GM23338 (cell line): ENCODE measurements around the gene TRIM28. TPM values are rescaled to one million over a fixed set of nuclear protein-coding genes. Genes with fewer than 3 reads are reported as not detected.

Experiments
- ATAC-seq: fragments of 200-7000 bp; cut with Tn5 transposase; 3 replicates; pipeline ENCODE4 v1.9.1; 2020
- DNase-seq: peaks from one replicate; pipeline ENCODE4 v3.0.0-alpha.2; 2015; ENCODE audit warnings: low spot score
- H2AFZ ChIP-seq: fragments of 200-600 bp; sonication (generic); 2 replicates; pipeline ENCODE4 v1.8.0; 2016; ENCODE audit warnings: antibody characterized with exemption, mild to moderate bottlenecking, moderate library complexity
- H3F3A ChIP-seq: fragments of 200-600 bp; sonication (generic); replicated peaks from 2 replicates; pipeline ENCODE4 v1.8.0; 2017; ENCODE audit warnings: antibody characterized with exemption, mixed run types, low read depth
- H3K27ac ChIP-seq: fragments of 200-600 bp; sonication (generic); 2 replicates; pipeline ENCODE4 v1.6.1; 2016; ENCODE audit warnings: low read depth
- H3K27me3 ChIP-seq: fragments of 200-600 bp; sonication (generic); 2 replicates; pipeline ENCODE4 v1.8.0; 2016; ENCODE audit warnings: mild to moderate bottlenecking, mixed run types, moderate library complexity; ENCODE audit not compliant: insufficient read depth
- H3K36me3 ChIP-seq: fragments of 200-600 bp; sonication (generic); 2 replicates; pipeline ENCODE4 v1.8.0; 2016; ENCODE audit warnings: mild to moderate bottlenecking; ENCODE audit not compliant: insufficient read depth
- H3K4me1 ChIP-seq: fragments of 200-600 bp; sonication (generic); 2 replicates; pipeline ENCODE4 v1.8.0; 2016; ENCODE audit warnings: mild to moderate bottlenecking, moderate library complexity; ENCODE audit not compliant: insufficient read depth
- H3K4me2 ChIP-seq: fragments of 200-600 bp; sonication (generic); 2 replicates; pipeline ENCODE4 v1.7.1; 2017; ENCODE audit warnings: mixed run types
- H3K4me3 ChIP-seq: fragments of 200-600 bp; sonication (generic); 2 replicates; pipeline ENCODE4 v1.6.1; 2016; ENCODE audit warnings: mixed run types
- H3K79me2 ChIP-seq: fragments of 200-600 bp; sonication (generic); replicated peaks from 2 replicates; pipeline ENCODE4 v1.8.0; 2017; ENCODE audit warnings: mild to moderate bottlenecking; ENCODE audit not compliant: insufficient read depth
- H3K9me2 ChIP-seq: fragments of 200-600 bp; sonication (generic); 2 replicates; pipeline ENCODE4 v1.8.0; 2017; ENCODE audit not compliant: insufficient read depth
- H4K20me1 ChIP-seq: fragments of 200-600 bp; sonication (generic); replicated peaks from 2 replicates; pipeline ENCODE4 v1.8.0; 2017; ENCODE audit warnings: mild to moderate bottlenecking; ENCODE audit not compliant: insufficient read depth
- H3K27ac Mint-ChIP-seq: 2 replicates; pipeline ENCODE4 v1.8.0; 2020; ENCODE audit warnings: inconsistent platforms, mild to moderate bottlenecking, moderate library complexity, mixed read lengths
- H3K27me3 Mint-ChIP-seq: 3 replicates; pipeline ENCODE4 v1.8.0; 2022; ENCODE audit warnings: low read depth, mild to moderate bottlenecking, moderate library complexity, mixed read lengths, inconsistent platforms; ENCODE audit not compliant: insufficient read depth, poor library complexity
- H3K36me3 Mint-ChIP-seq: 3 replicates; pipeline ENCODE4 v1.8.0; 2021; ENCODE audit warnings: low read depth, mild to moderate bottlenecking, inconsistent platforms, moderate library complexity, mixed read lengths
- H3K4me1 Mint-ChIP-seq: 3 replicates; pipeline ENCODE4 v1.8.0; 2020; ENCODE audit warnings: mild to moderate bottlenecking, inconsistent platforms, mixed read lengths
- H3K4me3 Mint-ChIP-seq: 3 replicates; pipeline ENCODE4 v1.8.0; 2021; ENCODE audit warnings: moderate library complexity, mild to moderate bottlenecking, inconsistent platforms, mixed read lengths
- H3K9me3 Mint-ChIP-seq: 3 replicates; pipeline ENCODE4 v1.8.0; 2020; ENCODE audit warnings: moderate library complexity, mild to moderate bottlenecking, inconsistent platforms, mixed read lengths
- CREB1 ChIP-seq: fragments of 250-450 bp; sonication (Bioruptor Pico); IDR thresholded peaks from 2 replicates; pipeline ENCODE4 v1.5.0; 2020; ENCODE audit warnings: low read depth, mild to moderate bottlenecking, moderate library complexity
- EZH2 ChIP-seq: fragments of 200-600 bp; sonication (generic); IDR thresholded peaks from one replicate; pipeline ENCODE4 v1.8.0; 2017; ENCODE audit warnings: antibody characterized with exemption, mild to moderate bottlenecking, low read depth; ENCODE audit not compliant: unreplicated experiment
- EZH2phosphoT487 ChIP-seq: fragments of 200-600 bp; sonication (generic); IDR thresholded peaks from one replicate; pipeline ENCODE4 v1.8.1; 2018; ENCODE audit warnings: antibody characterized with exemption; ENCODE audit not compliant: unreplicated experiment
- POLR2AphosphoS5 ChIP-seq: IDR thresholded peaks from 2 replicates; pipeline ENCODE4 v1.6.1; 2016; ENCODE audit warnings: antibody characterized with exemption, low read depth
- polyA plus RNA-seq: library from polyadenylated mRNA; unstranded; fragments of >200 nt; fragmentation: Nextera tagmentation; extraction: Ambion mirVana; gene quantifications from 2 replicates; pipeline ENCODE4 v1.2.1, GENCODE V29; 2016
- total RNA-seq: library from RNA; depleted of rRNA; stranded (reverse); fragments of >200 nt; shearing (Covaris generic); gene quantifications from 2 replicates; pipeline ENCODE4 v1.2.3, GENCODE V29; 2014
- TF ChIP-seq, protein P1 (sequence below): fragments of 250-450 bp; sonication (Bioruptor Pico); IDR thresholded peaks from 2 replicates; pipeline ENCODE4 v1.5.0; 2020; ENCODE audit warnings: mild to moderate bottlenecking, moderate library complexity
- TF ChIP-seq, protein P2 (sequence below): IDR thresholded peaks from one replicate; pipeline ENCODE4 v1.6.1; 2018; ENCODE audit warnings: antibody characterized with exemption; ENCODE audit not compliant: unreplicated experiment

The TRIM28 gene
- total and polyA plus RNA-seq, 2 experiments from 2014 or later: 920 to 1,430 TPM

DNA sequence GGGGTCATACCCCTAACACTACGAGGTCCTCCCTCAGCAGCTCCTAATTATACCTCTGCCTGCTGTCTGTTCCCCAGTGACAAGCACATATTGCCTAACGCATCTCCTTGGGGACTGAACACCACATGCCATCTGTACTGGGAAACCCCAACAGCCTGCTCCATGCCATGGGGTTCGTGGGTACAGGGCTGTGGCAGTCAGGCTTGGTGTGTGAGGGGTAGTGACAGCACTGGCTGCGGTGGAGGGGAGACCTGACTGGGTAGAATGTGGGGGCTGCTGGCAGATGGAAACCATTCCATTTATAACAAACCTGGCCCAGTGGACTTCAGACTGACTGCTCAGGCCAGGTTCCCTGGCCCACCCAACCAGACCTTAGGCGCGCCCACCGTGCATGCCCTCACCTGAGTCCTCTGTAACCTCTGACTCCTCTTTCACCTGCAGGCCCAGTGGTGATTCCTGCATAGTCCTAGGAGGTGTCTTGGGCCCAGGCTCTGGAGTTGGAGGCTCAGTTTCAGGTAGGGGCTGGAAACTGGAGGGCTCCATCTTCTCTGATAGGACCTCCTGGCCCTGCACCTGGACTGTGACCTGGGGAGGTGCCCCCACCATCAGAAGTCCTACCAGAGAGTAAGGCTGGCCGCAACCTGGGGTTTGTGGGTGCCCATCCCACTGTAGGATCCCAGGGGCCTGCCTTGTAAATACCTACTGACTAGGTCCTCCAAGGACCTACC is 26.2 kb downstream of the TRIM28 start:
- Histone ChIP-seq H3K36me3 (no peaks in the 10 kb centered on the region), H3K27ac (no peak overlapping the region), H3K4me2 (no peak overlapping the region), H3K4me3 (no peak overlapping the region), H3K9me2 (no peaks in the 10 kb centered on the region), H3K27me3 (no peaks in the 10 kb centered on the region), H4K20me1 (no peaks in the 10 kb centered on the region), H3K79me2 (no peaks in the 10 kb centered on the region), H3K4me1 (peaks cover 12% of the 10 kb centered on the region), H3F3A (peaks cover 5% of the 10 kb centered on the region), H2AFZ (no peak overlapping the region)
- Mint-ChIP-seq H3K4me3 (no peak overlapping the region), H3K4me1 (peaks cover 13% of the 10 kb centered on the region), H3K9me3 (no peaks in the 10 kb centered on the region; the same call in 2 of the 3 replicates), H3K27me3 (peaks cover 17% of the 10 kb centered on the region), H3K36me3 (peaks cover 21% of the 10 kb centered on the region), H3K27ac (no peak overlapping the region)
- ATAC-seq: no peak
- DNase-seq: no peak
- TF ChIP-seq EZH2phosphoT487 (no peak), POLR2AphosphoS5 (no peak), EZH2 (no peak), CREB1 (no peak)
- TF ChIP-seq, protein P1, sequence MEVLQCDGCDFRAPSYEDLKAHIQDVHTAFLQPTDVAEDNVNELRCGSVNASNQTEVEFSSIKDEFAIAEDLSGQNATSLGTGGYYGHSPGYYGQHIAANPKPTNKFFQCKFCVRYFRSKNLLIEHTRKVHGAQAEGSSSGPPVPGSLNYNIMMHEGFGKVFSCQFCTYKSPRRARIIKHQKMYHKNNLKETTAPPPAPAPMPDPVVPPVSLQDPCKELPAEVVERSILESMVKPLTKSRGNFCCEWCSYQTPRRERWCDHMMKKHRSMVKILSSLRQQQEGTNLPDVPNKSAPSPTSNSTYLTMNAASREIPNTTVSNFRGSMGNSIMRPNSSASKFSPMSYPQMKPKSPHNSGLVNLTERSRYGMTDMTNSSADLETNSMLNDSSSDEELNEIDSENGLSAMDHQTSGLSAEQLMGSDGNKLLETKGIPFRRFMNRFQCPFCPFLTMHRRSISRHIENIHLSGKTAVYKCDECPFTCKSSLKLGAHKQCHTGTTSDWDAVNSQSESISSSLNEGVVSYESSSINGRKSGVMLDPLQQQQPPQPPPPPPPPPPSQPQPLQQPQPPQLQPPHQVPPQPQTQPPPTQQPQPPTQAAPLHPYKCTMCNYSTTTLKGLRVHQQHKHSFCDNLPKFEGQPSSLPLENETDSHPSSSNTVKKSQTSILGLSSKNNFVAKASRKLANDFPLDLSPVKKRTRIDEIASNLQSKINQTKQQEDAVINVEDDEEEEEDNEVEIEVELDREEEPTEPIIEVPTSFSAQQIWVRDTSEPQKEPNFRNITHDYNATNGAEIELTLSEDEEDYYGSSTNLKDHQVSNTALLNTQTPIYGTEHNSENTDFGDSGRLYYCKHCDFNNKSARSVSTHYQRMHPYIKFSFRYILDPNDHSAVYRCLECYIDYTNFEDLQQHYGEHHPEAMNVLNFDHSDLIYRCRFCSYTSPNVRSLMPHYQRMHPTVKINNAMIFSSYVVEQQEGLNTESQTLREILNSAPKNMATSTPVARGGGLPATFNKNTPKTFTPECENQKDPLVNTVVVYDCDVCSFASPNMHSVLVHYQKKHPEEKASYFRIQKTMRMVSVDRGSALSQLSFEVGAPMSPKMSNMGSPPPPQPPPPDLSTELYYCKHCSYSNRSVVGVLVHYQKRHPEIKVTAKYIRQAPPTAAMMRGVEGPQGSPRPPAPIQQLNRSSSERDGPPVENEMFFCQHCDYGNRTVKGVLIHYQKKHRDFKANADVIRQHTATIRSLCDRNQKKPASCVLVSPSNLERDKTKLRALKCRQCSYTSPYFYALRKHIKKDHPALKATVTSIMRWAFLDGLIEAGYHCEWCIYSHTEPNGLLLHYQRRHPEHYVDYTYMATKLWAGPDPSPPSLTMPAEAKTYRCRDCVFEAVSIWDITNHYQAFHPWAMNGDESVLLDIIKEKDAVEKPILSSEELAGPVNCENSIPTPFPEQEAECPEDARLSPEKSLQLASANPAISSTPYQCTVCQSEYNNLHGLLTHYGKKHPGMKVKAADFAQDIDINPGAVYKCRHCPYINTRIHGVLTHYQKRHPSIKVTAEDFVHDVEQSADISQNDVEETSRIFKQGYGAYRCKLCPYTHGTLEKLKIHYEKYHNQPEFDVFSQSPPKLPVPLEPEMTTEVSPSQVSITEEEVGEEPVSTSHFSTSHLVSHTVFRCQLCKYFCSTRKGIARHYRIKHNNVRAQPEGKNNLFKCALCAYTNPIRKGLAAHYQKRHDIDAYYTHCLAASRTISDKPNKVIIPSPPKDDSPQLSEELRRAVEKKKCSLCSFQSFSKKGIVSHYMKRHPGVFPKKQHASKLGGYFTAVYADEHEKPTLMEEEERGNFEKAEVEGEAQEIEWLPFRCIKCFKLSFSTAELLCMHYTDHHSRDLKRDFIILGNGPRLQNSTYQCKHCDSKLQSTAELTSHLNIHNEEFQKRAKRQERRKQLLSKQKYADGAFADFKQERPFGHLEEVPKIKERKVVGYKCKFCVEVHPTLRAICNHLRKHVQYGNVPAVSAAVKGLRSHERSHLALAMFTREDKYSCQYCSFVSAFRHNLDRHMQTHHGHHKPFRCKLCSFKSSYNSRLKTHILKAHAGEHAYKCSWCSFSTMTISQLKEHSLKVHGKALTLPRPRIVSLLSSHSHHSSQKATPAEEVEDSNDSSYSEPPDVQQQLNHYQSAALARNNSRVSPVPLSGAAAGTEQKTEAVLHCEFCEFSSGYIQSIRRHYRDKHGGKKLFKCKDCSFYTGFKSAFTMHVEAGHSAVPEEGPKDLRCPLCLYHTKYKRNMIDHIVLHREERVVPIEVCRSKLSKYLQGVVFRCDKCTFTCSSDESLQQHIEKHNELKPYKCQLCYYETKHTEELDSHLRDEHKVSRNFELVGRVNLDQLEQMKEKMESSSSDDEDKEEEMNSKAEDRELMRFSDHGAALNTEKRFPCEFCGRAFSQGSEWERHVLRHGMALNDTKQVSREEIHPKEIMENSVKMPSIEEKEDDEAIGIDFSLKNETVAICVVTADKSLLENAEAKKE (CRISPR knock-in tag): no peak
- TF ChIP-seq, protein P2, sequence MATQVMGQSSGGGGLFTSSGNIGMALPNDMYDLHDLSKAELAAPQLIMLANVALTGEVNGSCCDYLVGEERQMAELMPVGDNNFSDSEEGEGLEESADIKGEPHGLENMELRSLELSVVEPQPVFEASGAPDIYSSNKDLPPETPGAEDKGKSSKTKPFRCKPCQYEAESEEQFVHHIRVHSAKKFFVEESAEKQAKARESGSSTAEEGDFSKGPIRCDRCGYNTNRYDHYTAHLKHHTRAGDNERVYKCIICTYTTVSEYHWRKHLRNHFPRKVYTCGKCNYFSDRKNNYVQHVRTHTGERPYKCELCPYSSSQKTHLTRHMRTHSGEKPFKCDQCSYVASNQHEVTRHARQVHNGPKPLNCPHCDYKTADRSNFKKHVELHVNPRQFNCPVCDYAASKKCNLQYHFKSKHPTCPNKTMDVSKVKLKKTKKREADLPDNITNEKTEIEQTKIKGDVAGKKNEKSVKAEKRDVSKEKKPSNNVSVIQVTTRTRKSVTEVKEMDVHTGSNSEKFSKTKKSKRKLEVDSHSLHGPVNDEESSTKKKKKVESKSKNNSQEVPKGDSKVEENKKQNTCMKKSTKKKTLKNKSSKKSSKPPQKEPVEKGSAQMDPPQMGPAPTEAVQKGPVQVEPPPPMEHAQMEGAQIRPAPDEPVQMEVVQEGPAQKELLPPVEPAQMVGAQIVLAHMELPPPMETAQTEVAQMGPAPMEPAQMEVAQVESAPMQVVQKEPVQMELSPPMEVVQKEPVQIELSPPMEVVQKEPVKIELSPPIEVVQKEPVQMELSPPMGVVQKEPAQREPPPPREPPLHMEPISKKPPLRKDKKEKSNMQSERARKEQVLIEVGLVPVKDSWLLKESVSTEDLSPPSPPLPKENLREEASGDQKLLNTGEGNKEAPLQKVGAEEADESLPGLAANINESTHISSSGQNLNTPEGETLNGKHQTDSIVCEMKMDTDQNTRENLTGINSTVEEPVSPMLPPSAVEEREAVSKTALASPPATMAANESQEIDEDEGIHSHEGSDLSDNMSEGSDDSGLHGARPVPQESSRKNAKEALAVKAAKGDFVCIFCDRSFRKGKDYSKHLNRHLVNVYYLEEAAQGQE: no peak
